ENCODE data around the gene RAB27B.

RAB27B gene

DNA sequence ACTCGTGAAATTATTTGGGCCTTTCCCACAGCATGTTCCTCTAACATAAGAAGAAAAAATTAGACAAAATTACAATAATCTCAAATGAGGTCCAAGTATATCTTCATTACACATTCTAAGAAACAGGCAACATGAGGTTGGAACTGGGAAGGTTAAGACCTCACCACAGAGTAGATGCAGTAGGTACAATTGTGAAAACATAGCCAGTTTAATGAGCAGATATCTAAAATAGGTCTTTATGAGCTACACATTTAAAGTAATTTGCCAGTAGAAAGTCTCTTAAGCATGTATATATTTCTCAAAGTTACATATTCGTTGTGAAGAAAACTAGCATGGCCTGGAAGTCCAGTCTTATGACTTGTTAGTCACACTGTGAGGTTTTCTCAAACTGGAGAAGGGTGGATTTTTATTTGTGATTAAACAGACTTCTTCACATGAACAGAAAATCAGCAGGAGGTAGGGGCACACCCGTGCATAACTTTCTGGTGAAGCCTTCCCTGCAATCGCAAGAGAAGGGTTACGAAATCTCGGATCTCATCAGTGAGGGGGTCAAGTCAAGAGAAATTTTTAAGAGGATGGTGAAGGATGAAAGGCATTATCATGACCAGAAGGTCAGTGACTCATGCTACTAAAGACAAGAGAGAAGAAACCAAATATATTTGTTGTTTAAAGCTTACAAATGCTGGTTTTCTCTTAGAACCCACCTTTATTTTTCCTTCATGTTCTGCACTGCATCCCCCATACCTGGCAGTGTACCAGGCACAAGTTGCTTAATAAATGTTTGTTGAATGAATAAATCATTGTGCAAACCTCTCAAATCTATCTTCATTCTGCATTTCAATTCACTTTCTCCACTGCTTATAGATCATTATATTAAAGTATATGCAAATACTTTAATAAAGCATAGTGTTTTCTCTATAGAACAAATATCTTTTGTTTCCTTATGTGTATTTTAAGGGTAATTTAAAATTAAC lies 5.1 kb upstream of the RAB27B start:
- no peaks in the 10 kb centered on the region for H3K36me3 ChIP-seq (ENCODE audit: insufficient read depth, low read length)
- H3K27ac ChIP-seq, result no peak overlapping the region
- 0 out of 2 replicates have a peak overlapping the region, but pooled peaks have one; percentile 14 for H3K4me3 ChIP-seq
- DNase-seq (ENCODE audit: low read depth, low spot score), result no peak
- no peaks in the 10 kb centered on the region for H3K9me3 ChIP-seq (ENCODE audit: low read depth, low read length)
- H3K9ac ChIP-seq (ENCODE audit: insufficient read length), result no peak overlapping the region
- TF ChIP-seq EZH2 (IDR thresholded peaks at IDR 0.05), result no peak
- TF ChIP-seq POLR2AphosphoS5 (IDR thresholded peaks at IDR 0.05; ENCODE audit: borderline replicate concordance, low read depth, low read length), result no peak
- no peak for TF ChIP-seq FOXP2 (optimal IDR thresholded peaks at IDR 0.05; ENCODE audit: control extremely low read depth, extremely low read length, insufficient read depth)

DNA sequence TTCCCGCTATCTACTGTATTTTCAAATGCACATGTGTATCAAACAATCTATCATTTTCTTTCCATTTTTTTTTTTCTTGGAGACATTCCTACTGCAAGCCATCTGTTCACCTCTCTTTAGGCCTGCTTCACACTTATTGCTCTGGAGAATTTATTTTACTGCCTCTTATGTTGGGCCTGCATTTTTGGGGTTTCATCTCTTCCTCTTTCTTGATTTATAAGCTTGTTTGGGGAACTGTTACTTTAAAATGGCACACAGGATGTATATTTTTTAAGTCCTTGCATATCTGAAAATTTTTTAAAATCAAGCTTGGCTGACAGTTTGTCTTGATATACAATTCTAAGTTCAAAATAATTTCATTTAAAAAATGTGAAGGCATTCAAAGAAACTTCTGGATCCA lies 3.5 kb upstream of the RAB27B start:
- H3K27ac ChIP-seq, result no peak overlapping the region
- DNase-seq (ENCODE audit: low read depth, low spot score), result no peak
- H3K9ac ChIP-seq (ENCODE audit: insufficient read length), result no peak overlapping the region
- H3K4me3 ChIP-seq, result no peak overlapping the region
- no peaks in the 10 kb centered on the region for H3K36me3 ChIP-seq (ENCODE audit: insufficient read depth, low read length)
- no peaks in the 10 kb centered on the region for H3K9me3 ChIP-seq (ENCODE audit: low read depth, low read length)
- TF ChIP-seq EZH2 (IDR thresholded peaks at IDR 0.05) (no peak), POLR2AphosphoS5 (IDR thresholded peaks at IDR 0.05; ENCODE audit: borderline replicate concordance, low read depth, low read length) (no peak), FOXP2 (optimal IDR thresholded peaks at IDR 0.05; ENCODE audit: control extremely low read depth, extremely low read length, insufficient read depth) (no peak)

DNA sequence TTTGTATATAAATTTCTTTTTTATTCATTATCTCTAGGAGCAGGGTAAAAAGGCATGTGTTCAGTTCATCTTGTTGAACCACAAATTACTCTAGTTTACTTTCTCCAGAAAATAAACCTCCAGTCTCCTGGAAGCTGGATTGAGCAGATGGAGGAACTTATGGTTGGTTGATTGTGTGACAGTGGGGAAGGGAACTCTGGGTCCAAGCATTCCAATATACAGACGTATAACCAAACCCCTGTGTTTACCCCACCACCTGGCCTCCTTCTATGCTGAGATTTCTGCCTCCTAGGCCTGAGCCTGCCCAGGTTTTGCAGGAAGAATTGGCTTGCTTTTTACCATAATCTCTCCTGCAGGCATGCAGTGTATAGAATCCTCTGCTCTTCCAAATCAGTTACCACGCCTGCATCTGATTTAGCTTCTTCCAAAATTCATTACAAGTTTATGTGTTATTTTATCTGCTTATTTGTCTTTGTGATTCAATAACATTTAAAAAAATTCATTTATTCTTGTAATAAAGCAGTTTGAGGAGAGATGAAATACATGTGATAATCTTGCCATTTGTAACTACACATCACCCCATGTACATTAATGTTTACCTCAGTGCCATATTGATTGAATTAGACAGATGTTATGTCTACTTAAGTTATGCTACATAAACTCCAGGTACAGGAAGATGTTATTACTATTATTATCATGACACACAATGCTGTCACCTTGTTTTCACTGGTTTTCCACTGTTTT lies 2.5 kb upstream of the RAB27B start:
- DNase-seq (ENCODE audit: low read depth, low spot score), result no peak
- no peaks in the 10 kb centered on the region for H3K36me3 ChIP-seq (ENCODE audit: insufficient read depth, low read length)
- H3K9ac ChIP-seq (ENCODE audit: insufficient read length), result no peak overlapping the region
- H3K27ac ChIP-seq, result no peak overlapping the region
- H3K4me3 ChIP-seq, result no peak overlapping the region
- H3K9me3 ChIP-seq (ENCODE audit: low read depth, low read length), result no peaks in the 10 kb centered on the region
- no peak for TF ChIP-seq EZH2 (IDR thresholded peaks at IDR 0.05)
- TF ChIP-seq FOXP2 (optimal IDR thresholded peaks at IDR 0.05; ENCODE audit: control extremely low read depth, extremely low read length, insufficient read depth), result no peak
- TF ChIP-seq POLR2AphosphoS5 (IDR thresholded peaks at IDR 0.05; ENCODE audit: borderline replicate concordance, low read depth, low read length), result no peak

DNA sequence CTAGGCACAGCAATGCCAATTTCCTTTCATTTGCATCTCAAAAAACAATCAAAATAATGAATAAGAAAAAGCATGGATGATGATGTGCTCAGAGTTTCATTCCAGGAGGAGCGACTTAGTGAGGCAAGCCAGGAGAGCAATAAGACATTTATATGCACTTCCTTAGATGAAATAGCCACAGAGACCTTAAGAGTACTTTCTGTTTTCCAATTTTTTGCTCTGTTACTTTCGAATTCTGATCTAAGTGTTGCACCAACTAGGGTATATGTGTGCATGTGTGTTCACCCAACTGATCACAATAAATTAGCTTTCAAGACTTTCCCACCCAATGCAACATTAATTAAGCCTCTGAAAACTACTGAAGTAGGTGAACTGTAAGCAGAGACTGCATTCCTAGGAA lies 709 bp downstream of the RAB27B start:
- H3K9me3 ChIP-seq (ENCODE audit: low read depth, low read length), result no peaks in the 10 kb centered on the region
- peak overlapping the region; percentile 81 for H3K4me3 ChIP-seq
- H3K9ac ChIP-seq (ENCODE audit: insufficient read length), result no peak overlapping the region
- H3K36me3 ChIP-seq (ENCODE audit: insufficient read depth, low read length), result no peaks in the 10 kb centered on the region
- no peak overlapping the region for H3K27ac ChIP-seq
- no peak for DNase-seq (ENCODE audit: low read depth, low spot score)
- no peak for TF ChIP-seq POLR2AphosphoS5 (IDR thresholded peaks at IDR 0.05; ENCODE audit: borderline replicate concordance, low read depth, low read length)
- TF ChIP-seq FOXP2 (optimal IDR thresholded peaks at IDR 0.05; ENCODE audit: control extremely low read depth, extremely low read length, insufficient read depth), result no peak
- TF ChIP-seq EZH2 (IDR thresholded peaks at IDR 0.05), result no peak

DNA sequence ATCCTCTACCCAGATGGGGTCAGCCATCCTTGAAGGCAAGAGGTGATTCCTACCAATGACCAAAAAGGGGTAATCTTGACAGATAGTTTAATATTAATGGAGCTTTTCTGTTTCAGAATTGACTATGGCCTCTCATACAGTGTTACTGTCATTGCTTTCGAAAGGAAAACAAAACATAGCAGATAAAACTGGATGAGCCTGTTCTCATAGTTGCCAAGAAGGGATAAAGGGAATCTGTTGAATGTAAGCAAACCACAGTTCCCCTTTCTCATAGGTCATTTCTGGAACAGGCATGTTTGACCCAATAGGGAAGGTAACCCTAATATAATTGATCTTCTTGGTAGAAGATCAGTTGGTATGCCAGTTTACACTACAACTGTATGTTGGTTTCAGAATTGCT lies 1.6 kb downstream of the RAB27B start:
- TF ChIP-seq FOXP2 (optimal IDR thresholded peaks at IDR 0.05; ENCODE audit: control extremely low read depth, extremely low read length, insufficient read depth), result no peak
- Histone ChIP-seq H3K27ac (no peak overlapping the region), H3K36me3 (ENCODE audit: insufficient read depth, low read length) (no peaks in the 10 kb centered on the region), H3K4me3 (no peak overlapping the region), H3K9ac (ENCODE audit: insufficient read length) (no peak overlapping the region), H3K9me3 (ENCODE audit: low read depth, low read length) (no peaks in the 10 kb centered on the region)
- DNase-seq (ENCODE audit: low read depth, low spot score), result no peak

DNA sequence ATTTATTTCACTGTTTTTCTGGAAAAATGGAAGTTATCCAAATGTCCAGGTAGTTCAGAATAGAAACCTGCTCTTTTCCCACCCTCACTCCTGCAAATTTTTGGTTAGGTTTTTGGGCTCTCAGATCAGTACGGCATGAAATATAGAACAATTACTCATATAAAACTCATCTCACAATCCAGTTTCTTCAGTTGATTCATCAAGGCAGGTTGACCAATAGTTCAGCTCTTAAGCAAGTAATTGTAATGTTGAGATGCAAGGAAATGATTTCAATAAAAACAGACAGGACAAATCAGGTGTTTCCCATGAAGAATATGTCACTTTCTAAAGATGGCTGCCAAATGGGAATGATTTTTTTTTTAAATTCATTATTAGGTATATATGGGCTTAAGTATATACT lies 2.0 kb downstream of the RAB27B start:
- no peak for TF ChIP-seq FOXP2 (optimal IDR thresholded peaks at IDR 0.05; ENCODE audit: control extremely low read depth, extremely low read length, insufficient read depth)
- no peak for TF ChIP-seq EZH2 (IDR thresholded peaks at IDR 0.05)
- TF ChIP-seq POLR2AphosphoS5 (IDR thresholded peaks at IDR 0.05; ENCODE audit: borderline replicate concordance, low read depth, low read length), result no peak
- H3K27ac ChIP-seq, result no peak overlapping the region
- H3K4me3 ChIP-seq, result no peak overlapping the region

DNA sequence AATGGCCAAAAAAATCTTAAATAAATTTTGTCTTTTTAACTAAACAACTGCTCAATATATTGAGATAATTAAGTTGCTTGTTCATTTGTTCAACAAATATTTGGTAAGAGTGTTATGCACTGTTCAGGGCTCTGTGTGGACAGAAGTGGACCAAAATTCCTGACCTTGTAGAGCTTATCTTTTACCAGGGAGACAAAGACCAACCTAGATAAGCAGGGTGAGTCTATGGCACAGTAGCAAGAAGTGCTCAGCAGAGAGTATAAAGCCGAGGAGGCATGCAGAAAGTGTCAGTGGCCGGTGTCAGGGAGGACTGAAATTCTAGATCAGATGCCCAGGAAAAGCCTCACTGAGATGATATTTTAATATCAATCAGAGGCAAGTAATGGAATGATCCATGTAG lies 2.6 kb downstream of the RAB27B start:
- Histone ChIP-seq H3K36me3 (ENCODE audit: insufficient read depth, low read length) (no peaks in the 10 kb centered on the region), H3K4me3 (no peak overlapping the region), H3K27ac (no peak overlapping the region), H3K9me3 (ENCODE audit: low read depth, low read length) (no peaks in the 10 kb centered on the region), H3K9ac (ENCODE audit: insufficient read length) (no peak overlapping the region)
- no peak for DNase-seq (ENCODE audit: low read depth, low spot score)
- TF ChIP-seq POLR2AphosphoS5 (IDR thresholded peaks at IDR 0.05; ENCODE audit: borderline replicate concordance, low read depth, low read length), result no peak
- no peak for TF ChIP-seq FOXP2 (optimal IDR thresholded peaks at IDR 0.05; ENCODE audit: control extremely low read depth, extremely low read length, insufficient read depth)
- no peak for TF ChIP-seq EZH2 (IDR thresholded peaks at IDR 0.05)

More for the DNA sequence above, 2.0 kb downstream of the RAB27B start:
- no peak for DNase-seq (ENCODE audit: low read depth, low spot score)
- Histone ChIP-seq H3K36me3 (ENCODE audit: insufficient read depth, low read length) (no peaks in the 10 kb centered on the region), H3K9me3 (ENCODE audit: low read depth, low read length) (no peaks in the 10 kb centered on the region), H3K9ac (ENCODE audit: insufficient read length) (no peak overlapping the region)

DNA sequence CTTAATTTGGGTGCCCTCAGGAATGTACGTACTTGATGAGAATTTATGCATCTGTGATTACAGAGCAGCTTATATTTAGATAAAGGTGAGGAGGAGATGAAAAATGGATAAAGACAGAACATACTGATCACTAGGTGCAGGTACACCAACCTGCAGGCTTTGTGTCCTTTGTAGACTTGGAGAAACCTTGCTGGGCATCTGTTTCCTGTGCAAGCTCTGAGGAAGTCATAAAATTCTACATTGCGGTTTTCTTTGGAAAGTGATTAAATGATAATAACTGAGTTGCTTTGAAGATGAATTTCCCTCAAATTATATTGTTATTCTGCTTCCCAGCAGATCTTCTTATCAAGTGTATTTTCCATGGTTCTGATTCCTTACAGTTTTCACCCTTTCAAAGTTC lies 7.7 kb downstream of the RAB27B start:
- H3K9ac ChIP-seq (ENCODE audit: insufficient read length), result no peak overlapping the region
- no peaks in the 10 kb centered on the region for H3K9me3 ChIP-seq (ENCODE audit: low read depth, low read length)
- no peak for DNase-seq (ENCODE audit: low read depth, low spot score)
- no peak for TF ChIP-seq FOXP2 (optimal IDR thresholded peaks at IDR 0.05; ENCODE audit: control extremely low read depth, extremely low read length, insufficient read depth)
- TF ChIP-seq POLR2AphosphoS5 (IDR thresholded peaks at IDR 0.05; ENCODE audit: borderline replicate concordance, low read depth, low read length), result no peak
- no peak for TF ChIP-seq EZH2 (IDR thresholded peaks at IDR 0.05)
- H3K4me3 ChIP-seq, result no peak overlapping the region
- H3K27ac ChIP-seq, result no peak overlapping the region
- H3K36me3 ChIP-seq (ENCODE audit: insufficient read depth, low read length), result no peaks in the 10 kb centered on the region
